Calu3 (cell line): ENCODE results near the gene NDNF. TPM values are rescaled to one million over a fixed set of nuclear protein-coding genes. Genes with fewer than 3 reads are reported as not detected.

Experiments used
- BruUV-seq: library from RNA; stranded (reverse); fragments of 400-500 nt; replicated peaks from 2 replicates; lab custom pipeline; 2021; lab: Mats Ljungman, UMichigan
- CTCF ChIA-PET: fragments of 300-600 bp; sonication (Branson Sonifier 250); formaldehyde crosslinking; loops from one replicate; lab custom pipeline; 2022; ENCODE audit warnings: antibody characterized with exemption; lab: Charles Lee
- DNase-seq: peaks from one replicate; pipeline ENCODE4 v3.0.0; 2022
- H3K27ac Mint-ChIP-seq: one replicate; pipeline ENCODE4 v1.8.0; 2022; ENCODE audit warnings: mixed read lengths; ENCODE audit not compliant: unreplicated experiment
- H3K27me3 Mint-ChIP-seq: one replicate; pipeline ENCODE4 v1.8.0; 2022; ENCODE audit warnings: mixed read lengths; ENCODE audit not compliant: unreplicated experiment
- H3K36me3 Mint-ChIP-seq: one replicate; pipeline ENCODE4 v1.8.0; 2022; ENCODE audit warnings: mild to moderate bottlenecking, moderate library complexity, mixed read lengths; ENCODE audit not compliant: insufficient read depth, unreplicated experiment
- H3K4me1 Mint-ChIP-seq: one replicate; pipeline ENCODE4 v1.8.0; 2022; ENCODE audit warnings: mild to moderate bottlenecking, low read depth, mixed read lengths; ENCODE audit not compliant: unreplicated experiment
- H3K4me3 Mint-ChIP-seq: one replicate; pipeline ENCODE4 v1.8.0; 2022; ENCODE audit warnings: mild to moderate bottlenecking, low read depth, moderate library complexity, mixed read lengths; ENCODE audit not compliant: unreplicated experiment
- H3K9me3 Mint-ChIP-seq: one replicate; pipeline ENCODE4 v1.8.0; 2022; ENCODE audit warnings: low read depth, mixed read lengths; ENCODE audit not compliant: unreplicated experiment
- CTCF ChIP-seq: fragments of 200-600 bp; IDR thresholded peaks from one replicate; pipeline ENCODE4 v1.8.0; 2022; ENCODE audit warnings: antibody characterized with exemption; ENCODE audit not compliant: unreplicated experiment
- intact Hi-C: fragments of 100-400 bp; cut with micrococcal nuclease; formaldehyde crosslinking; loops from one replicate; pipeline ENCODE4 v1.10.0; 2022; ENCODE audit not compliant: unreplicated experiment
- total RNA-seq: library from RNA; stranded (reverse); gene quantifications from 2 replicates; pipeline ENCODE4 v1.2.3, GENCODE V29; 2022

NDNF gene
- total RNA-seq, 1 experiment from 2014 or later, result 0.66 TPM

GRCh38 chr4:121034017-121034416 is 38.3 kb downstream of the NDNF start:
- BruUV-seq, result no TSS peak
- Mint-ChIP-seq H3K4me1 (no peaks in the 10 kb centered on the region), H3K4me3 (no peak overlapping the region), H3K27me3 (no peaks in the 10 kb centered on the region), H3K27ac (no peak overlapping the region), H3K9me3 (no peaks in the 10 kb centered on the region), H3K36me3 (no peaks in the 10 kb centered on the region)
- CTCF ChIA-PET, result no interaction called here
- no peak for TF ChIP-seq CTCF
- intact Hi-C loops, result no loop called here
- DNase-seq, result peak; percentile 4

GRCh38 chr4:121030711-121031110 is 41.6 kb downstream of the NDNF start:
- no peak for TF ChIP-seq CTCF
- no peaks in the 10 kb centered on the region for H3K9me3 Mint-ChIP-seq
- no peaks in the 10 kb centered on the region for H3K27me3 Mint-ChIP-seq
- no peak overlapping the region for H3K4me3 Mint-ChIP-seq
- H3K36me3 Mint-ChIP-seq, result no peaks in the 10 kb centered on the region
- no peaks in the 10 kb centered on the region for H3K4me1 Mint-ChIP-seq
- CTCF ChIA-PET, result no interaction called here
- DNase-seq, result no peak
- intact Hi-C loops, result no loop called here
- no TSS peak for BruUV-seq
- H3K27ac Mint-ChIP-seq, result no peak overlapping the region

- no peak for DNase-seq
- no peak for TF ChIP-seq CTCF
- no peaks in the 10 kb centered on the region for H3K9me3 Mint-ChIP-seq
- H3K27me3 Mint-ChIP-seq, result no peaks in the 10 kb centered on the region
- H3K36me3 Mint-ChIP-seq, result no peaks in the 10 kb centered on the region
- no TSS peak for BruUV-seq
- H3K4me3 Mint-ChIP-seq, result no peak overlapping the region
- H3K4me1 Mint-ChIP-seq, result no peaks in the 10 kb centered on the region
- no peak overlapping the region for H3K27ac Mint-ChIP-seq
- intact Hi-C loops, result no loop called here
- CTCF ChIA-PET, result no interaction called here
Observed at GRCh38 chr4:121030131-121030530, 42.2 kb downstream of the NDNF start.

GRCh38 chr4:121026034-121026433 is 46.3 kb downstream of the NDNF start:
- H3K4me3 Mint-ChIP-seq, result no peak overlapping the region
- no peaks in the 10 kb centered on the region for H3K27me3 Mint-ChIP-seq
- H3K9me3 Mint-ChIP-seq, result no peaks in the 10 kb centered on the region
- H3K36me3 Mint-ChIP-seq, result no peaks in the 10 kb centered on the region
- H3K4me1 Mint-ChIP-seq, result no peaks in the 10 kb centered on the region
- BruUV-seq, result no TSS peak
- no peak for DNase-seq
- no peak for TF ChIP-seq CTCF
- intact Hi-C loops, result no loop called here
- CTCF ChIA-PET, result no interaction called here
- no peak overlapping the region for H3K27ac Mint-ChIP-seq

- Mint-ChIP-seq H3K4me1 (no peaks in the 10 kb centered on the region), H3K27ac (no peak overlapping the region), H3K36me3 (no peaks in the 10 kb centered on the region), H3K9me3 (no peaks in the 10 kb centered on the region), H3K27me3 (no peaks in the 10 kb centered on the region), H3K4me3 (no peak overlapping the region)
- no peak for TF ChIP-seq CTCF
- no peak for DNase-seq
- CTCF ChIA-PET, result no interaction called here
- intact Hi-C loops, result no loop called here
- no TSS peak for BruUV-seq
Observed at GRCh38 chr4:121025540-121025939, 46.8 kb downstream of the NDNF start.
